Endothelial cell of umbilical vein (primary cell): ENCODE measurements around the gene UPF1. TPM values are rescaled to one million over a fixed set of nuclear protein-coding genes. Genes with fewer than 3 reads are reported as not detected.
A peak's percentile ranks its signal among the peaks of the same experiment; 100 is the strongest.

Source experiments
- BruUV-seq: library from RNA; stranded (reverse); fragments of 400-500 nt; replicated peaks from 2 replicates; lab custom pipeline; 2021; lab: Mats Ljungman, UMichigan
- CTCF ChIA-PET: fragments of 300-600, 350-600 bp; sonication (Branson Sonifier 250); formaldehyde crosslinking; loops from one replicate; lab custom pipeline; 2021; ENCODE audit warnings: antibody characterized with exemption, inconsistent platforms; lab: Charles Lee
- POLR2A ChIA-PET: fragments of 300-600, 350-600 bp; sonication (Branson Sonifier 250); formaldehyde crosslinking; loops from one replicate; lab custom pipeline; 2021; ENCODE audit warnings: antibody characterized with exemption, inconsistent platforms; lab: Charles Lee
- DNase-seq: peaks from one replicate; pipeline ENCODE4 v3.0.0-alpha.2; 2011; ENCODE audit warnings: low read depth, low spot score
- FAIRE-seq: peaks from 2 replicates; lab custom pipeline; 2011; peaks lifted over from hg19 to GRCh38; lab: Jason Lieb, UNC
- H2AFZ ChIP-seq: 2 replicates; pipeline ENCODE4 v1.6.0; 2012; ENCODE audit warnings: low read depth, low read length, control low read depth, inconsistent platforms
- H3K27ac ChIP-seq: 2 replicates; pipeline ENCODE4 v1.5.1; 2011; ENCODE audit warnings: low read depth, mild to moderate bottlenecking, control low read depth, low read length, moderate library complexity; ENCODE audit not compliant: insufficient read depth
- H3K27me3 ChIP-seq, 2 experiments: 2 replicates each; pipeline versions ENCODE4 v1.6.0 to v1.6.1; 2011; ENCODE audit warnings: low read length in 2 of 2, mixed read lengths in 1 of 2; ENCODE audit not compliant: control insufficient read depth in 2 of 2, insufficient read depth in 2 of 2
- H3K36me3 ChIP-seq, 2 experiments: 2 replicates in 1 of 2; 3 replicates in 1 of 2; pipeline ENCODE4 v1.5.1; 2011; ENCODE audit warnings: low read length in 2 of 2, mild to moderate bottlenecking in 1 of 2, moderate library complexity in 1 of 2; ENCODE audit not compliant: control insufficient read depth in 2 of 2, insufficient read depth in 2 of 2; ENCODE audit errors: extremely low read depth in 1 of 2
- H3K4me1 ChIP-seq: 3 replicates; pipeline ENCODE4 v1.5.1; 2011; ENCODE audit warnings: mild to moderate bottlenecking, low read length; ENCODE audit not compliant: control insufficient read depth, insufficient read depth; ENCODE audit errors: extremely low read depth
- H3K4me2 ChIP-seq: 2 replicates; pipeline ENCODE4 v1.6.1; 2011; ENCODE audit warnings: low read length, control low read depth, mixed read lengths; ENCODE audit not compliant: insufficient read depth
- H3K4me3 ChIP-seq, 3 experiments: fragments of 200-600 bp in 1 of 3; sonication (generic), shearing (Covaris generic) in 1 of 3; replicated peaks in 1 of 3; 2 replicates each; pipeline ENCODE4 v1.5.1; 2011 to 2016; ENCODE audit warnings: control low read depth in 3 of 3, low read length in 3 of 3, mild to moderate bottlenecking in 2 of 3, inconsistent platforms in 1 of 3, low read depth in 1 of 3, moderate library complexity in 1 of 3; ENCODE audit not compliant: insufficient read depth in 1 of 3
- H3K79me2 ChIP-seq: 2 replicates; pipeline ENCODE4 v1.6.0; 2012; ENCODE audit warnings: low read length, inconsistent platforms; ENCODE audit not compliant: control insufficient read depth, insufficient read depth
- H3K9ac ChIP-seq: replicated peaks from 2 replicates; pipeline ENCODE3; 2011; ENCODE audit warnings: low read length, control low read depth; ENCODE audit not compliant: insufficient read depth; ENCODE audit errors: extremely low read depth
- H3K9me1 ChIP-seq: replicated peaks from 3 replicates; pipeline ENCODE4 v1.6.0; 2011; ENCODE audit warnings: mild to moderate bottlenecking, low read length; ENCODE audit not compliant: control insufficient read depth, insufficient read depth; ENCODE audit errors: extremely low read depth
- H3K9me3 ChIP-seq: replicated peaks from 2 replicates; pipeline ENCODE4 v1.5.1; 2012; ENCODE audit warnings: low read length, inconsistent platforms; ENCODE audit not compliant: control insufficient read depth, insufficient read depth
- H4K20me1 ChIP-seq: replicated peaks from 2 replicates; pipeline ENCODE3; 2011; ENCODE audit warnings: mild to moderate bottlenecking, low read length; ENCODE audit not compliant: control insufficient read depth, insufficient read depth; ENCODE audit errors: extremely low read depth
- CTCF ChIP-seq, 2 donors: IDR thresholded peaks; 1 replicate in 1 of 2; 2 replicates in 1 of 2; pipeline ENCODE4 v1.5.1; 2011; ENCODE audit warnings: low read length in 2 of 2, mild to moderate bottlenecking in 2 of 2, moderate library complexity in 2 of 2, control low read depth in 1 of 2, inconsistent platforms in 1 of 2, low read depth in 1 of 2; ENCODE audit not compliant: insufficient read depth in 1 of 2; ENCODE audit errors: extremely low read depth in 1 of 2
- EZH2 ChIP-seq: IDR thresholded peaks from 2 replicates; pipeline ENCODE4 v1.6.1; 2012; ENCODE audit warnings: borderline replicate concordance, low read depth, mild to moderate bottlenecking, moderate library complexity, low read length, inconsistent platforms; ENCODE audit not compliant: severe bottlenecking
- FOS ChIP-seq: IDR thresholded peaks from 2 replicates; pipeline ENCODE4 v1.6.1; 2011; ENCODE audit warnings: mild to moderate bottlenecking, low read length, moderate library complexity, borderline replicate concordance; ENCODE audit not compliant: insufficient read depth
- GATA2 ChIP-seq: IDR thresholded peaks from 2 replicates; pipeline ENCODE4 v1.7.0; 2011; ENCODE audit warnings: low read depth, mild to moderate bottlenecking, moderate library complexity, mixed read lengths, low read length; ENCODE audit not compliant: insufficient read length, insufficient read depth
- JUN ChIP-seq: IDR thresholded peaks from 2 replicates; pipeline ENCODE4 v1.6.1; 2011; ENCODE audit warnings: borderline replicate concordance, low read depth; ENCODE audit not compliant: insufficient read length, insufficient read depth
- MYC ChIP-seq: IDR thresholded peaks from one replicate; pipeline ENCODE4 v1.6.1; 2011; ENCODE audit warnings: mild to moderate bottlenecking, low read depth, low read length
- POLR2A ChIP-seq: IDR thresholded peaks from 2 replicates; pipeline ENCODE4 v1.6.1; 2012; ENCODE audit warnings: low read depth, mild to moderate bottlenecking, control low read depth, low read length
- POLR2AphosphoS5 ChIP-seq: IDR thresholded peaks from 2 replicates; pipeline ENCODE4 v1.6.1; 2012; ENCODE audit warnings: low read depth, mild to moderate bottlenecking, control low read depth, low read length, moderate library complexity; ENCODE audit not compliant: insufficient read depth
- dilution Hi-C: fragments of 300-500 bp; cut with MboI; formaldehyde crosslinking; loops from one replicate; pipeline ENCODE4 v1.15.0; 2019; ENCODE audit warnings: low sequenced_read_pairs; ENCODE audit not compliant: extremely low pct_ligation_motif_present
- intact Hi-C: fragments of 100-400 bp; cut with micrococcal nuclease; formaldehyde crosslinking; loops from one replicate; pipeline ENCODE4 v1.10.0; 2022
- polyA plus RNA-seq, 4 experiments: library from polyadenylated mRNA; depleted of rRNA in 3 of 4; stranded (reverse) in 3 of 4; unstranded in 1 of 4; fragments of >200 nt; gene quantifications; 2 replicates each; pipeline versions ENCODE4 v1.2.1 to v1.2.3, GENCODE V29; 2011 to 2012; ENCODE audit warnings: missing spikeins in 1 of 4
- total RNA-seq: library from RNA; stranded (reverse); gene quantifications from 2 replicates; pipeline ENCODE4 v1.2.3, GENCODE V29; 2021
- TF ChIP-seq, protein P1 (sequence below): IDR thresholded peaks from 2 replicates; pipeline ENCODE4 v1.6.1; 2011; ENCODE audit not compliant: insufficient read depth, insufficient read length

The UPF1 gene
- total and polyA plus RNA-seq, 2 donors (not counting 3 experiments of a cell fraction or from before 2014, with no cell fraction given), result 65.9 to 68.2 TPM

DNA sequence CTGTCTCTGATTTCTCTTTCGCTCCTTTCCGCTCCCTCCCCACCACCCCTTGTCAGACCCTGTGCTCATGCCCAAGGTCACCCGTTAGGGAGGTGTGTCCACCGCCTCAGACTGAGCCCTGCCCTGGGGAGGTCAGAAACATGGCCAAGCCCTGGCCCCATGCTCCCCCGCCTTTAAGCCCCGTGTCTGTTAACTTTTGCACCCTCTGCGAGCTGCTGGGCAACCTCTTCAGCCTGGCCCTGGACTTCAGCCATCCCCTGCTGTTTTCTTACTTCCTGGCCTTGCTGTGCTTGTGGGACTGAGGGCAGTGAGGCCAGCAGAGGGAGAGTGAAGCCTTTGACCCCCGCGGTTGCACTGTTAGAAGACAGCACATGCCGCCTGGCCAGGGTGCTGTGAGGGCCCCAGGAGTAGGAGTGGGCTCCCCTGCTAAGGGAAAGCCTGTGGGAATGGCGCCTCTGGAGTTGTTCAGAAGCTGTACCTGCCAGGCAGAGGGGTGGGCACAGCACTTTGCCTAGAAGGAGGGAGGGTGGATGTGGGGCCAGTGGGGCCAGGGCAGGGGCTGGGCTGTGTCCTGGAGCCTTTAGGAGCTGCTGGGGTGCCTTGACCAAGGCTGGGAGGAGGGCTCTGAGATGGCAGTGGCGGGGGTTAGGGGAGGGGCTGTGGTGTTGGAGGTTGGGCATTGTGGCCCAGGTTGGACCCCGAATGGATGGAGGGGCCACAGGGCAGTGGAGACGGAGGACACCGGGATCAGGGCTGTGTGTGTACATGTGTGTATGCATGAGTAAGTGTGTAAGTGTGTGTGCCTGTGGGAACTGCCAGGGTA, 7.9 kb downstream of the UPF1 start:
- Histone ChIP-seq H3K4me1 (peaks cover 15% of the 10 kb centered on the region), H4K20me1 (peaks cover 9% of the 10 kb centered on the region), H3K27me3 (no peaks in the 10 kb centered on the region), H3K36me3 (peaks cover 0 to 4% of the 10 kb centered on the region in 2 experiments), H3K79me2 (peaks cover 98% of the 10 kb centered on the region), H2AFZ (no peak overlapping the region), H3K9me1 (no peaks in the 10 kb centered on the region), H3K27ac (no peak overlapping the region), H3K4me2 (no peak overlapping the region), H3K4me3 (no peak overlapping the region), H3K9me3 (no peaks in the 10 kb centered on the region), H3K9ac (no peak overlapping the region)
- CTCF ChIA-PET, result interaction anchor here (0.7 to 5.7 kb wide), 5 partner anchors 8 to 247 kb away, joined by 3 to 53 read pairs (median 3); no protein-coding TSS in a partner anchor
- POLR2A ChIA-PET, result no interaction called here
- TF ChIP-seq GATA2 (no peak), MYC (no peak), CTCF (IDR thresholded peaks at IDR 0.05; ENCODE audit: extremely low read depth in 1 of 2, insufficient read depth in 1 of 2, low read depth in 1 of 2, low read length in 2 of 2) (no peak), POLR2A (no peak), POLR2AphosphoS5 (no peak), EZH2 (no peak), FOS (no peak), JUN (no peak)
- TF ChIP-seq, protein P1, sequence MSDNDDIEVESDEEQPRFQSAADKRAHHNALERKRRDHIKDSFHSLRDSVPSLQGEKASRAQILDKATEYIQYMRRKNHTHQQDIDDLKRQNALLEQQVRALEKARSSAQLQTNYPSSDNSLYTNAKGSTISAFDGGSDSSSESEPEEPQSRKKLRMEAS, result no peak
- BruUV-seq, result no TSS peak
- dilution Hi-C loops (no loop called here), intact Hi-C loops (no loop called here)
- FAIRE-seq (no peak), DNase-seq (peak; percentile 14)
